Erythroblast (primary cell): ENCODE results near the gene GNPDA2.

ENCODE experiments used
- GATA1 ChIP-seq: IDR thresholded peaks from 2 replicates; pipeline ENCODE4 v1.6.1; 2011; ENCODE audit warnings: low read depth, mild to moderate bottlenecking, control low read depth, low read length, moderate library complexity
- POLR2A ChIP-seq: IDR thresholded peaks from 2 replicates; pipeline ENCODE4 v1.6.1; 2011; ENCODE audit warnings: mild to moderate bottlenecking, low read length

- TF ChIP-seq POLR2A (no peak), GATA1 (no peak)
Observed at GRCh38 chr4:44761306-44761705, 35.0 kb upstream of the GNPDA2 start.
